Neutrophil (primary cell): ENCODE data around the gene DLG5.

Source experiments
- H3K27ac ChIP-seq: fragments of 200-600 bp; sonication (generic); 2 replicates; pipeline ENCODE4 v1.5.1; 2016; ENCODE audit warnings: mild to moderate bottlenecking, moderate library complexity
- H3K27me3 ChIP-seq: fragments of 200-600 bp; sonication (generic); 2 replicates; pipeline ENCODE4 v1.6.0; 2016; ENCODE audit warnings: mild to moderate bottlenecking
- H3K36me3 ChIP-seq: fragments of 200-600 bp; sonication (generic); 2 replicates; pipeline ENCODE4 v1.5.1; 2017
- H3K4me1 ChIP-seq, 2 experiments: fragments of 200-600 bp in 1 of 2; sonication (generic) in 1 of 2; 1 replicate in 1 of 2; 2 replicates in 1 of 2; pipeline versions ENCODE4 v1.5.1 to v1.6.1; 2013 to 2016; ENCODE audit warnings: low read depth in 1 of 2, low read length in 1 of 2, mild to moderate bottlenecking in 1 of 2, moderate library complexity in 1 of 2; ENCODE audit not compliant: control insufficient read depth in 1 of 2, insufficient read depth in 1 of 2
- H3K4me3 ChIP-seq, 2 experiments: fragments of 200-600 bp in 1 of 2; sonication (generic) in 1 of 2; 1 replicate in 1 of 2; 2 replicates in 1 of 2; pipeline ENCODE4 v1.5.1; 2013 to 2016; ENCODE audit warnings: low read depth in 1 of 2, low read length in 1 of 2, mild to moderate bottlenecking in 1 of 2, moderate library complexity in 1 of 2
- H3K9me3 ChIP-seq: fragments of 200-600 bp; sonication (generic); 2 replicates; pipeline ENCODE4 v1.5.1; 2016
- CTCF ChIP-seq: fragments of 200-600 bp; sonication (generic); IDR thresholded peaks from 2 replicates; pipeline ENCODE4 v1.5.1; 2016; ENCODE audit warnings: antibody characterized with exemption

The DLG5 gene

DNA sequence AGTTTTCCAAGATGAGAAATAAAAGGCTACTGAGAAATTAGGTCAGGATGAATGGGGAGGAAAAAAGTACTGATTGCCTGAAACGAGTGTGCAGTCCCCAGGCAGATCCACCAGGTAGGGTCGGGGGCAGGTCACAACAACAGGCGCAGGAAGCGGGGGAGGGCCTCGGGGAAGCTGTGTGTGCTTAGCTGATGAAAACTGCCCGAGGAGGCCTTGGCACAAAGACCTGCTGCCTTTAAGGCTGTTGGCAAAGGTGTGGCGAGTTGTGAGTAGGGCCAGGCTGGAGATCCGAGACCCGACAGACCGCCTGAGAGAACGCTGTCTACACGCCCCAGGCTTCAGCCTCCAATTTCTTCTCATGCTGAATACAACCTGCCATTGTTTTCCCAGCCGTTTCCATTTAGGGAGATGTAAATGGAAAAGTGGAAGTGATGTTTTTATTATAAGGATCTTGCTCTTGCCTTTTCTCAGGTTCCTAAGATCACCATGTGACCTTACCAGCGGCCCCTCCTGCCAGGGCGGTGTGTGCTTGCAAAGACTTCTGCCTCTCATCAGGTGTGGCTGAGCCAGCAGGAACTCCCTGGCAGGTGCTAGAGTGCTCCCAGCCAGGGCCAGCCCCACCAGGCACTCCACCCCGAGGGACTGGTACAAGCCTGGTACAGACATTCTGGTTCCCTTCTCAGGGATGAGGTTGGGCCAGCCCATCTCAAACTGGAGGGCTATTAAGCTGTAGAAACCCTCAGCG is 60.8 kb downstream of the DLG5 start:
- H3K9me3 ChIP-seq = no peaks in the 10 kb centered on the region
- H3K4me1 ChIP-seq = no peaks in the 10 kb centered on the region
- no peak overlapping the region for H3K27ac ChIP-seq
- no peaks in the 10 kb centered on the region for H3K27me3 ChIP-seq
- H3K36me3 ChIP-seq = no peaks in the 10 kb centered on the region
- no peak overlapping the region for H3K4me3 ChIP-seq
- no peak for TF ChIP-seq CTCF

- no peaks in the 10 kb centered on the region for H3K9me3 ChIP-seq
- no peak for TF ChIP-seq CTCF
- H3K27ac ChIP-seq = no peak overlapping the region
- H3K27me3 ChIP-seq = no peaks in the 10 kb centered on the region
- H3K4me3 ChIP-seq = no peak overlapping the region
- no peaks in the 10 kb centered on the region for H3K4me1 ChIP-seq
- no peaks in the 10 kb centered on the region for H3K36me3 ChIP-seq
Observed at GRCh38 chr10:77864151-77864851, 62.3 kb downstream of the DLG5 start.

DNA sequence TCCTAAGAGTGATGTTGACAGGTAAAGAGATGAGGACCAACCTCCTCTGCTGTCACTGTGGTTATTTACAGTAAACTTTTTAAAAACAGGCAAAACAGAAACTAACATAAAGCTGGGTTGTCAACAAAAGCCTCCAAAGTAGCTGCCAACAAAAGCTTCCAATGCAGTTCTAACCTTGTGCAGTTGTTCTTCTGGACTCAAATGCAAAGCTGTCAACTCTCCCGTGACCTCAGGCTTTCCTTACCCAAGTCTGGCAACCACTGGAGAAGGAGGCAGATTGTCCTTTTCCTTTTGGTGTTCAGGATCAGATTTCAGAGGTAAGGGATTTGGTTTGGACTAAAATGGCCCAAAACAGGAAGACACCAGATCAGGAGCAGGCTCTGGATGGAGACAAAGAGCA is 63.1 kb downstream of the DLG5 start:
- Histone ChIP-seq H3K27me3 (no peaks in the 10 kb centered on the region), H3K36me3 (no peaks in the 10 kb centered on the region), H3K9me3 (no peaks in the 10 kb centered on the region), H3K4me3 (no peak overlapping the region), H3K27ac (no peak overlapping the region), H3K4me1 (no peaks in the 10 kb centered on the region)
- TF ChIP-seq CTCF = no peak

GRCh38 chr10:77862595-77862994 is 64.0 kb downstream of the DLG5 start:
- Histone ChIP-seq H3K27me3 (no peaks in the 10 kb centered on the region), H3K36me3 (no peaks in the 10 kb centered on the region), H3K27ac (no peak overlapping the region), H3K4me1 (no peaks in the 10 kb centered on the region), H3K9me3 (no peaks in the 10 kb centered on the region), H3K4me3 (no peak overlapping the region)
- no peak for TF ChIP-seq CTCF

- Histone ChIP-seq H3K36me3 (no peaks in the 10 kb centered on the region), H3K27ac (no peak overlapping the region), H3K4me1 (no peaks in the 10 kb centered on the region), H3K4me3 (no peak overlapping the region), H3K27me3 (no peaks in the 10 kb centered on the region), H3K9me3 (no peaks in the 10 kb centered on the region)
- TF ChIP-seq CTCF = no peak
Observed at GRCh38 chr10:77861366-77861765, 65.2 kb downstream of the DLG5 start.
